Activated CD8-positive, alpha-beta memory T cell treated with anti-CD3 and anti-CD28 coated beads, Interleukin-2, amount 50 U/mL, for 24 hours (primary cell): Measurements from ENCODE around the gene FRS3.
"Not testable (repeated sequence)": the region's sequence is repeated elsewhere in the genome, so short reads cannot be mapped to it uniquely, and the experiment has no call there.

Experiments
- DNase-seq: peaks from one replicate; pipeline ENCODE4 v3.0.0-alpha.2; 2020; ENCODE audit errors: extremely low read depth

FRS3 gene, protein sequence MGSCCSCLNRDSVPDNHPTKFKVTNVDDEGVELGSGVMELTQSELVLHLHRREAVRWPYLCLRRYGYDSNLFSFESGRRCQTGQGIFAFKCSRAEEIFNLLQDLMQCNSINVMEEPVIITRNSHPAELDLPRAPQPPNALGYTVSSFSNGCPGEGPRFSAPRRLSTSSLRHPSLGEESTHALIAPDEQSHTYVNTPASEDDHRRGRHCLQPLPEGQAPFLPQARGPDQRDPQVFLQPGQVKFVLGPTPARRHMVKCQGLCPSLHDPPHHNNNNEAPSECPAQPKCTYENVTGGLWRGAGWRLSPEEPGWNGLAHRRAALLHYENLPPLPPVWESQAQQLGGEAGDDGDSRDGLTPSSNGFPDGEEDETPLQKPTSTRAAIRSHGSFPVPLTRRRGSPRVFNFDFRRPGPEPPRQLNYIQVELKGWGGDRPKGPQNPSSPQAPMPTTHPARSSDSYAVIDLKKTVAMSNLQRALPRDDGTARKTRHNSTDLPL

DNA sequence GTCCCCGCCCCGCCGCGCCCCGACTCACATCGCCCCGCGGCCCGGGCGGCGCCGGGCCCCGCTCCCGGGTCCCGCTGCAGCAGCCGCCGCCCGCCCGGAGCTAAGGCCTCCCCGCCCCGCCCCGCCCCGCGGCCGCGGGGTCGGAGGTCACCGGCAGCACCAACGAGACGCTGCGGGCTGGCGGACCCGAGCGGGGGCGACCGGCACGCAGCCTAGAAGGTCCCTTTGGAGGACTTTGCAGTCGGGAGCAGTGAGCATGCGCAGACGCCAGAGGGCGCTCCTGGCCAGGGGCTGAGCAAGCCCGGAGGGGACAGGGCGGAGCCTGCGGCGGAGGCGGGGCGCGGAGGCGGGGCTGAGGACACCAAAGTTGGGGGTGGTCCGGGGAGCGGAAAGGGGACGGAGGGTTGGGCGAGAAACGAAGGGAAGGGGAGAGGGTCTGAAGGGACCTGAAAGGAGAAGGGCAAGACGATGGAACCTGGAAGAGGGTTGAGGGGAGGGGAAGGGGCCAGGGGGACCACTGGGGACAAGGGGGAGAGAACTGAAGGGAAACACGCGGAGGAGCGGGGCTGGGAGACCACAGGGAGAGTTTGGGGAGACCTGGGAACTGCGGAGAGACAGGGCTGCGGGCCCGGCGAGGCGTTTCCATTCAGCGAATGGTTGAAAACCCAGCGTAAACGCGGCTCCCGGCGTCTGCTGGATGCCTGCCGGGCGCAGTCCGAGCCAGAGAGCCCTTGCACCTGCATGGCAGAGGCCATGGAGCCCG lies at the start of gene FRS3:
Gene FRS3 (minus strand): TSS at position 113 of the 763 bp plus-strand sequence. CDS start 2,913 bp downstream, outside the sequence.
- DNase-seq = peak; percentile 98

DNA sequence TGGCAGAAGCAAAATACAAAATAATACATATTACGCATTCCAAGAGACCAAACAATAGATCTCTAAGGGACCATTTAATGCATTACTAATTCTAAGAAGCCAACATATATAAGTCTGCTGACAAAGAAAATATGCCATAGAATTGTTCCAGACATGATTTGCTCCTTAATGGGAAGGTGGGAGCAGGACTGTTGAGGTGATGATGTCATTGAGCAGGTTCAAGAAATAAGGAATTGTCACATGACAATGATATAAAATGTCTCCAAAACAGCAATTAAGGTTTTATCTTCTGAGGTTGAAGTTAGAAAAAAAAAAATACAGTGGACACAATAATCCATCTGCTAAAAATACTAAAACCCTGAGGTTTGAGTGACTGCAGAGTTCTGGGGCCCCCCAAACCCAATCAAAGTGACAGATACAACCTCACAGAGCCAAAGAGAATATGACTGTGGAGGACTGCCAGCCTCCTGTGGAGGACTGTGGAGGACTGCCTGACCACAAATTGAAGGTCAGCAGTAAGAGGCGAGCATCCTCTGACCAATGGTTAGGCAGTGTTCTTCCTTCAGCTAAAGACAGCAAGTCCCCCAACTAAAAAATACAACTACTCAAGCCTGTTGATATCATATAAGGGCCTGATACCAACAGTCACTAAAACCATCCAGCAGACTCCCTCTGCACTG lies 46.8 kb upstream of the FRS3 start:
- no peak for DNase-seq

DNA sequence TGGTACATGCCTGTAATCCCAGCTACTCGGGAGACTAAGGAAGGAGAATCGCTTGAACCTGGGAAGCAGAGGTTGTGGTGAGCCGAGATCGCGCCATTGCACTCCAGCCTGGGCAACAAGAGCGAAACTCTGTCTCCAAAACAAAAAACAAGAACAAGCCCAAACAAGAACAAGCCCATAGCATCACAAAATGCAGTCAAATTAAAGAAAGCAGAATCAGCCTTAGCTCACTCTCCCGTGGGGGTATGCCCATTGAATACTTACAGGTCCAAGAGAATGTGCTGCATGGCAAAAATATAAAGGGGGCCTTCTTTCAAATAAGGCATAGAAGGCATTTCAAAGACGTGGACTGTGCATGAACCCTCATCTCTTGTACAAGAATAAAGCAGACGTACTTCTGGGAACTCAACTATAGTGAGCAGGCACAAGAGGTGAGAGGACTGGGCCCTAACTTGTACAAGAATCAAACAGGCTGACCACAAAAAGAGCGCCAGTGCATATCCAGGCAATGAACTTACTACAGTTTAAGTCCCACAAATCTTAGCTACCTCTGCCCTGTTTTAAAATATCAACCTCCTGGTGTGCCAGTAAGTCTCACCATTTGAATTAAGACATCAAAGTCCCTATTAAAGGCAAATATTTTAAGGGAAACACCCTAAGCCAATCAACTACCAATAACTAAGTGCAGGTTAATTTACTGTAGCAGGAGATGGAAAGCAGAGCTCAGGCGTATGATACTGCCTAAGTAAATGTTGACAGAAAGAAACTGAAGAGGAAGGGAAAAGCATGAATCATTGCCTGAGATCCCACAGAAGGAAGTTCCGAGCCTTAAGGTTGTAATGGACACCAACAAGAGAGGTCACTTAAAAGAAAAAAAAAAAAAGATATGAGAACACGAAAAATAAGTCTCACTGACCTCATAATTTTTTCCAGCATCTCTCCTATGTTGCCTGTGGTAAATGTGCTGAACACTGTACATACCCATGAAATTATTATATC lies 45.2 kb upstream of the FRS3 start:
- no peak for DNase-seq

DNA sequence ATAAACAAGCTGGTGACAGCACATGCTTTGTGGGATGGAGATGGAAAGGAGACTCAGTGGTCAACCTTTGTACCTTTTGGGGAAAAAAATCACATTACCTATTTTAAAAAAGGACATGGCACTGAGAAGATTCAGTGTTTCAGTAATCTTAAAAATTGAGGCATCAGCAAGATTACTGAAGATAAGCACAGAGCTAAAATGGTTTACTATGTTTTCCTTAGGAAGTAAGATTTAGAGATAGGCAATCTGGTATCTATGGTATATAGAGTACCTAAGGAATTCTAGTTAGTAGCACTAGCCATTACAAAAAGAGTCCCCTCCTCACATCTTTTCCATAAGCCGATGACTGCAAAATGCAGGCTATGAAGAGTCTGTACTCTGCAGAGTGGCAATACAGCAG lies 43.5 kb upstream of the FRS3 start:
- no peak for DNase-seq

DNA sequence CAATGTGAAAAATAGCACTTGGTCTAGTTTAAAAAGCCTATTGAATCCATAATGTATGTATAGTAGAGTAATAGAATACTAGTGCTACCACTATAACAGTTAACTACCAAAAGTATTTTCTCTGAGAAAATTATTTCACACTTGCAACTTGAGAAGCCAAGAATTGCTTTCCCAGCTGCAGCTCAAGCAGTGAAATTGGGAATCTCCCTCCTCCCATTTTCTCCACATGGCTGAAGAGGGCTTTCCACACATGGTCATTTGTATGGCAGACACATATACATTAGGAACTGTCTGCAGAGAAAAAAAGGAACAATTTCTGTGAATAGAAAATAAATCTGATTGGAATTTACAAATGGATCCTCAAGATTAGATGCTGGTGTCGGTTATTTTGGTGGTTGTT lies 42.3 kb upstream of the FRS3 start:
- DNase-seq = no peak

DNA sequence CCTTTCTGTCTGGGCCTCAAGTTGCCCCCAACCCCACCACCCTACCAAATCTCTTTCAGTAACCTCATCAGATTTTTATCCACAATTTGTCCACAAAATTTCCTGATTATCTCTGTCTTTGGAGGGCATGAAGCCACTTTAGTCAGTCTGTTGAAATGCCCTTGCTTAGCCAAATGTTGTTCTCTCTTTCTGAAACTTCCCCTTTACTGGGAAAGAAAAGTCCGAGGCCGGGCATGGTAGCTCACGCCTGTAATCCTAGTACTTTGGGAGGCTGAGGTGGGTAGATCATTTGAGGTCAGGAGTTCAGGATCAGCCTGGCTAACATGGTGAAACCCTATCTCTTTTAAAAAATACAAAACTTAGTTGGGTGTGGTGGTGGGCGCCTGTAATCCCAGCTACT lies 41.6 kb upstream of the FRS3 start:
- DNase-seq = no peak

DNA sequence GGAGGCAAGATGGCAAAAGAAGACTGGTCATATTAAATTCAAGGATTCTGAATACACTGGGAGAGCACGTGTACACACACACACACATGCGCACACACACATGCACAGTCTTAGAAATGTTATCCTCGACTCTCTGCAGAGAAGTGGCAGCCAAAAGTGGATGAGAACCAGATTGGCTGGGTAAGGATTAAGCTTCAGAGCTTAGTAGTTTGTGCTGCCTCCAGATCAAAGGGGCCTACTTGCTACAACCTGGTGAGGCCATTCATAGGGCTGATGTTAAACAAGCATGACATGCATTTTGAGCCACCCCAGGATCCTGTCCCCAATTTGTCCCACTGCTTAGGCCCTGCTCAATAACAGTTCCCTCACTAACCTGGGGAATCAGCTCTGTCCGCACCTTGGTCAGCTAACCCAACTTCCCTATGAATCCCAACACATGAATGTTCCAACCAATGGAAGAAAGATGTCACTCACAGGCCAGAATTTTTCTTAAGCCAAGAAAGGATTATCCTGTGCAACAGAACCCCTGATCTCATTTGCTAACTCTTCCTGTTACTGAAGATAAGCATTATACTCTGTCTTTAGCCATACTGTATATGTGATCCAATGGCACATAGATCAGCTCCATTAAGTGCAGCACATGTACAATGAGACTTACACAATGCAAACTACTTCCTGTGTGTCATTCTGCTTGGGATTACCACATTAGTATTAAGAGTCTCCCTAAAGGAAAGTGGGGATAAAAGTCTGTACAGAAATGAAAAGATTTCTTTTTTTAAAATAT lies 38.8 kb upstream of the FRS3 start:
- DNase-seq = no peak

DNA sequence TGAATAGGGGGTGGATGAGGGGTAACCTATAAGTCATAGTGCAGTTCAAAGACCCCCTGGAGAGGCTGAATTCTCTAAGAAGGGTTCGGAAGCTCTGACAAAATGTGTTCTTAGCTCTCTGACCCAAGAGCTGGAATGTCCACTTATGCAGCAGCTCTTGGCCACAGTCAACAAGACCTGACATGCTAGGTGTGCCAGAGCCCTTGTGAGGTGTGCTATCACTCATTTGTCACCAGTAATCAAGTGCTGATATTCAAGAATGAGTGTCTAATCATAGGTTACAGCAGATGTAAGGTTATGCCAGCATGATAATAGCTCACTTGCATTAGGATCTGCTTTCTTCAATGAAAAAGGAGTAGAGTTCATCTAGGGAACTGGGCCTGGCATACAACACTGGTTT lies 35.9 kb upstream of the FRS3 start:
- DNase-seq = no peak

DNA sequence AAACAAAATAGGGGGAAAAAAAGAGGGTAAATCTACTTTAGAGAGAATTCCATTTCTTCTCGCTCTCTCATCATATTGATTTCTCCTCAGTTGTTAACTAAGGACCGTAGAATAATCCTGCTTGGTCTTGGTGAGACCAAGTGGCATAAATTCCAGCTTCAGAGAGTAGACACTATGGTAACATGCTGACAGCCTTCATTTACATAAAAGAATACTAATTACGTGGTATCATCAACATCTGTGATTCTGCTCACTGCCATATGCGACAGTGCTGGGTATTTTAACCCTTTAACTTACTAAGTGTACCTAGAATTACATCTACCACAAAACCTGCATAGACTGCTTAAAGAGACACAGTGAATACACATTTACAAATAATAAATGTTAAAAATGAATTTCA lies 34.9 kb upstream of the FRS3 start:
- DNase-seq = no peak

DNA sequence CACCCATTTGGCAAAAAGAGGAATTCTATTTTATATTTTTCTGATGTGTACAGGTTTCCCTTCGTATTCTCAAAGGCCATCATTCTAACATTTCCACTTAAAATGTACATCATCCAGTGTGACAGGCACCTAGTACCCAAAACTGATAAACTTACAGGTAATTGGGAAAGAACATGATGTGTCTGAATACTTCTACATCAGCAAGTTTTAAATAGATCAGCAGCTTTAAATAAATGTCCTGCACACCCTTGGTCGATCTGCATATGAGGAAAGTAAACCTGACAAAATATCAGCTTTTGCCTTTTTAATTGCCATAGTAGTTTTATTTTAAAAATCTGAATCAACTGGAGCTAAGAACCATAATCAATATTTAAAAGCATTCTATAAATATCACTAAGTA lies 34.3 kb upstream of the FRS3 start:
- DNase-seq = no peak

DNA sequence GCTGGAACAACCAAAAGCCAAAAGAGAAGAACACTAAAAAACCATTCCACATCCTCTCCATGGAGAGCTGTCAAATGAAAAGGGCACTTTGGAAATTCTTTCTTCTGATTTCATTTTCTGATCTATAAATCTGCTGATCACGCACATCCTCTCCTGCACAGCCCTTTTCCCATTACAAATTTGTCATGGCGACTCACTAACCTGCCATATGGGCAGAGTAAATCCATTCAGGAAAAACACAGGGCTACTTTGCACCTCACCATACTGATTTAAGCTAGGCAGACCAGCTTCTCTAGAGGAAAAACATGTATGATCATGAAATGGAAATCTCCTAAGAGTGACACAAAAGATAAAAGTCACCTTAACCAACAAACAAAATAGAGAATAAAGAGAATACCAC lies 33.8 kb upstream of the FRS3 start:
- DNase-seq = no peak

DNA sequence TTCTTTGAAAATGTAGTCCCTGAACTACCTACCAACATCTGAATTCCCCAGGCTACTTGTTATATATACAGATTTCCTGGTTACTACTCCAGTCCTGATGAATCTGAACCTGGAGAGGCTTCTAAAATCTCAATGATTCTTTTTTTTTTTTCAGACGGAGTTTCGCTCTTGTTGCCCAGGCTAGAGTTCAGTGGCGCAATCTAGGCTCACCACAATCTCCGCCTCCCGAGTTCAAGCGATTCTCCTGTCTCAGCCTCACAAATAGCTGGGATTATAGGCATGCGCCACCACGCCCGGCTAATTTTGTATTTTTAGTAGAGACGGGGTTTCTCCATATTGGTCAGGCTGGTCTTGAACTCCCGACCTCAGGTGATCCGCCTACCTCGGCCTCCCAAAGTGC lies 32.2 kb upstream of the FRS3 start:
- DNase-seq = not testable (repeated sequence)

DNA sequence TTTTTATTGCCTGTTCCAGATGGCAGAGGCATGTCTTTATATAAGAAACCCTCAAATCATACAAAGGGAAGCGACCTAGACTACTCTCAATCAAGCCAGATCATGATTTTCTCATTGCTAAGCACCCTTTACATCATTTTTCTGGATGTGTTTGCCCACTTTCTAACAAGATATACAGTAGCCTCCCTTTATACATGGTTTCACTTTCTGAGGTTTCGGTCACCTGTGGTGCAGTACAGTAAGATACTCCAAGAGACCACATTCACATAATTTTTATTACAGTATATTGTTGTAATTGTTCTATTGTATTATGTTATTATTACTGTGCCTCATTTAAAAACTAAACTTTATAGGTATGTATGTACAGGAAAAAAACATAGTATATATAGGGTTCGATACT lies 31.4 kb upstream of the FRS3 start:
- no peak for DNase-seq

DNA sequence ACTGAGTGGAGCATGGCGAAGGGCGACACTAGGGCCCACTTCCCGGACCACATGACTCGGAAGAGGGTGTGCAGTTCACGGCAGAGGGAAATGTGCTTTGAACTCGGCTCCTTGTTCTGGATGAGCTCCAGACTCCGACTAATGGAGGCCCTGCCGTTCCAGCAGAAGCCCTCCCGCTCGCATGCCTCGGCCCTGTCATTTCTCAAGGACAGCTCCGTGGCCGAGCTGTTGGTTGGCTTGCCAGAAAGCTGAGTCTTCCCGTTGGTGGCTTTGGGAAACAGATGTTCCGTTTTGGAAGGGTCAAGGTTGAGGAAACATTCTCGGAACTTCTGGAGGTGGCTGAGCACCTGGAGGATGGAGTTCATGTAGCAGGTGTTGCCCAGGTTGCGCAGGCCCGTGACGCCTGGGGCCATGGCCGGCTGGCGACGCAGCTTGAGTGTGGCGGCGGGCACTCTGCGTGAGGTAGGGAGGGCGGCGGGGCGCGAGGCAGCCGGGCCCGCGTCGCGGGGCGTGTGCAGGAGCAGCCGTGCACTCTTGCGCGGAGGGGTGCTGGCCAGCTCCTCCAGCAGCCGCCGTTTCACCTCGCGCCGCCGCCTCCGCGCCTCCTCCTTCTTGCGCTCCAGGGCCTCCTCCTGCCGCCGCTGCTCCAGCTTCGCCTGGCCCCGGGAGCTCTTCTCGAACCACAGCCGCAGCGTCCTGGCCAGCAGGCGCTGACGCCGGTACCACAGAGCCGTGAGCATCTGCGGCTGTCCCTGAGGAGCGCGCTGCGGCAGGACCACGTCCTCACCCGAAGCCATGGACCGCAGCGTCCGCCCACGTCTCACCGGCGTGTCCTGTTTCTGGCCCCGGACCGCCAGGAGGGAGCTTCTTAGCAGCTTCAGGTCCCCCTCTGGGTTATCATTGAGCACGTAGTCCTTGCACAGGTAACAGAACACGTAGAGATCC lies 26.4 kb upstream of the FRS3 start:
- no peak for DNase-seq

DNA sequence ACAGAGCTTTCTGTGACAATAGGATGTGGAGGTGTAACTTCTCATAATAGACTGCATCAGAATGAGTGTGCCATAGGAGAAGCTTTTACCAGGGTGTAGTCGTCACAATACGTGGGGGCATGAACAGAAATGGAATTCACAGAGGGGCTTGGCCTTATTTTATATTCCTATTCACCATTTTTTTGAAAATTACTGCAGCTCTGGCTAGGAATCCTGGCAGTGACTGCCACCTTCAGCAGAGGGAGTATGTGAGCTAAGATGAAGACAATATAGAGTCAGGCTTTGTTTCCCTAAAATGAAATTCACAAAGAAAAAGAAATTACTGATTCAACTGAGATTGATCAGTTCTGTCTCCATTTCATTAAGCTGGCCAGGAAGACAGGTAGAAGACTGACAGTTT lies 21.7 kb upstream of the FRS3 start:
- DNase-seq = no peak

DNA sequence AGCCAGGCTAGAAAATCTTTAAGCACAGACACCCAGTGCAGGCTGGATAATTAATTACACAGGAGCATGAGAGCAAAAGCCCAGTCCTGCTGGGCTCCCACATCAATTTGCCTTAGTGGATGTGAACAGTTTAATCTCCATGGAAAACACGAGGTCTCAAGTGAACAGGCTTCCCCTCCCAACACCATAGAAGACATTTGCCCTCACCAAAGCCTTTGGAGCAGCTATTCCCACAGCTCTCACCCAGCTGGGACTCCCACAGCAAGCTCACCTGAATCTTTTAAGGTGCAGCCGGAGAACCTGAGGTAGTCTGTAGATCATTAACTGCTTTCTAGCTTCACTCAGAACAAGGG lies 19.8 kb upstream of the FRS3 start:
- DNase-seq = no peak

DNA sequence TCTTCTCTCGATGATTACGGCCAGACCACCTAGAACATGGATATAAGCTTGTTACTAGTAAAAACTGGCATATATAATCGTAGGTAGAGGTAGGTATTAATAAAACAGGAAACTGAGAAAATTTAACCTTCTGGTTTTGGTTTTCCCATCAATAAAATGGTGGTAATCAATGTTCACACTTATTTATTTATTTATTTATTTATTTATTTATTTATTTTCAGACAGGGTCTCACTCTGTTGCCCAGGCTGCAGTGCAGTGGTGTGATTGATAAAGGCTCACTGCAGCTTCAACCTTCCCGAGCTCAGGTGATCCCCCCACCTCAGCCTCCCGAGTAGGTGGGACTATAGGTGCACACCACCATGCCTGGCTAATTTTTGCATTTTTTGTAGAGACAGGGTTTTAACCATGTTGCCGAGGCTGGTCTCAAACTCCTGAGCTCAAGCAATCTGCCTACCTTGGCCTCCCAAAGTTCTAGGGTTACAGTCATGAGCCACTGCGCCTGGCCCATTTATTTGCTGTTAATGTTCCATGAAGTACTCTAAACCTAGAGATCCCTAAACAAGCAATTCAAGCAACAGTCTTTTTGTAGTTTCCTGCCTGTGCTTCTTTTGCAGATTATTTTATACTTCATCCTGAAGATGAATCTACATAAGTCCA lies 19.3 kb upstream of the FRS3 start:
- DNase-seq = no peak

DNA sequence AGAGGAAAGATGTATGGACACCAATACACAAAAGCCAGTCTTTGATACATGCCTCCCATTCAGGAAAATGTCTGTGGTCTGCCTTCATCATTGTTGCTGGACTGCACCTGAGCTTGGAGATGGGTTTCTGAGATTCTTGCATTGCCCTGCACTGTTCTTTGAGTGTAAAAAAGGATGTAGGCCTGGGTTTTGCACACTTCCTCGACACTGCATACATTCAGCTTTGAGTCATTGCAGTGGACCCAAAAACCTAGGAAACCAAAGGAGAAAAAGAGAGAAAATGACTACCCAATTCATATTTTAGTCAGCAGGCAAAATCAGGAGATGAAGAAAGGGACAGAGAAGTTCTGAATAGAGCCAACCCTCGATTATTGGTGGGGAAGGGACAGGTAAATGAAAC lies 16.8 kb upstream of the FRS3 start:
- no peak for DNase-seq

DNA sequence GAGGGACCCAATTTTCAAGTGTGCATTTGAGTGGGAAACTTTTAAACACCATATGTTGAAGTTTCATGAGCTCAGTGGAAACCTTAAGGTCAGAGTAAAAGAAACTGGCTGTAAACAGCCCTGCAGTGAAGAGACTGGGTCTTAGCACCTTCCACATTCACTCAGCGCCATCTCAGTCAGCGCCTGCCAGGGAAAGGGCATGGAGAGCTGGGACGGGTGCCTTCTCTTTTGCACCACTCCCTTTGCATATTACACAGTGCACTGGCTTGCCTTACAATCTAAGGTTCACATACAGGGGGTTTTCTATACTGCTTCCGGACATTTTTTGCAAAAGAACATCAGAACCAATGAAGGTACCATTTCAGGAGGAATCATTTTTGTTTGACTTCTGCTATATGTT lies 12.3 kb upstream of the FRS3 start:
- DNase-seq = no peak
